Fibroblast of lung (primary cell): ENCODE data around the gene RGS18.

Experiments
- CTCF ChIP-seq, 2 donors: IDR thresholded peaks in 1 of 2; conservative IDR thresholded peaks in 1 of 2; 1 replicate in 1 of 2; 2 replicates in 1 of 2; pipeline ENCODE4 v1.5.1; 2011 to 2012; ENCODE audit warnings: low read length in 2 of 2, control low read depth in 1 of 2, inconsistent platforms in 1 of 2, low read depth in 1 of 2, mild to moderate bottlenecking in 1 of 2
- EZH2 ChIP-seq: IDR thresholded peaks from 2 replicates; pipeline ENCODE4 v1.5.1; 2012; ENCODE audit warnings: low read length, control low read depth, mild to moderate bottlenecking; ENCODE audit errors: missing control alignments

- TF ChIP-seq CTCF (conservative IDR thresholded peaks at IDR 0.05 in 1 of 2, IDR thresholded peaks at IDR 0.05 in 1 of 2; ENCODE audit: low read depth in 1 of 2, low read length in 2 of 2) (no peak), EZH2 (no peak)
Measured at GRCh38 chr1:192225266-192225665, 67.0 kb downstream of the RGS18 start.
